CD4-positive, alpha-beta memory T cell (primary cell): ENCODE data around the gene PLSCR3. TPM values are rescaled to one million over a fixed set of nuclear protein-coding genes. Genes with fewer than 3 reads are reported as not detected.
"Not testable (repeated sequence)": the region's sequence is repeated elsewhere in the genome, so short reads cannot be mapped to it uniquely, and the experiment has no call there.

Experiments
- CTCF ChIA-PET: fragments of 350-600 bp; sonication (Branson Sonifier 250); formaldehyde crosslinking; loops from one replicate; lab custom pipeline; 2021; ENCODE audit warnings: inconsistent platforms; ENCODE audit not compliant: partially characterized antibody; lab: Charles Lee
- POLR2A ChIA-PET: fragments of 350-600 bp; sonication (Branson Sonifier 250); formaldehyde crosslinking; loops from one replicate; lab custom pipeline; 2021; ENCODE audit not compliant: partially characterized antibody; lab: Charles Lee
- DNase-seq, 5 donors: peaks; one replicate each; pipeline versions ENCODE4 v3.0.0 to v3.0.0-alpha.2; 2020 to 2022; ENCODE audit warnings: mixed read lengths in 1 of 5
- H3K27ac ChIP-seq: one replicate; pipeline ENCODE4 v1.7.0; 2013; ENCODE audit warnings: low read depth, low read length
- H3K27me3 ChIP-seq: 2 replicates; pipeline ENCODE4 v1.7.0; 2013; ENCODE audit warnings: mild to moderate bottlenecking, low read length, moderate library complexity; ENCODE audit not compliant: insufficient read depth
- H3K36me3 ChIP-seq: 2 replicates; pipeline ENCODE4 v1.7.0; 2013; ENCODE audit warnings: mild to moderate bottlenecking, low read length, moderate library complexity; ENCODE audit not compliant: insufficient read depth
- H3K4me1 ChIP-seq: 2 replicates; pipeline ENCODE4 v1.7.0; 2013; ENCODE audit warnings: mild to moderate bottlenecking, low read length, moderate library complexity; ENCODE audit not compliant: insufficient read depth
- H3K4me3 ChIP-seq, 2 donors: one replicate each; pipeline ENCODE4 v1.7.0; 2013; ENCODE audit warnings: low read length in 2 of 2, mild to moderate bottlenecking in 1 of 2
- H3K9me3 ChIP-seq, 2 donors: one replicate each; pipeline ENCODE4 v1.7.0; 2013; ENCODE audit warnings: low read length in 2 of 2, control low read depth in 1 of 2; ENCODE audit not compliant: control insufficient read depth in 1 of 2
- H3K27ac Mint-ChIP-seq, 7 donors: one replicate each; pipeline ENCODE4 v1.8.0; 2020 to 2021; ENCODE audit warnings: mixed read lengths in 7 of 7, mild to moderate bottlenecking in 6 of 7, inconsistent platforms in 3 of 7, moderate library complexity in 3 of 7
- H3K27me3 Mint-ChIP-seq, 2 donors: one replicate each; pipeline ENCODE4 v1.8.0; 2020 to 2021; ENCODE audit warnings: mixed read lengths in 2 of 2
- H3K36me3 Mint-ChIP-seq, 2 donors: one replicate each; pipeline ENCODE4 v1.8.0; 2020 to 2021; ENCODE audit warnings: mixed read lengths in 2 of 2, inconsistent platforms in 1 of 2, mild to moderate bottlenecking in 1 of 2
- H3K4me1 Mint-ChIP-seq, 4 donors: one replicate each; pipeline ENCODE4 v1.8.0; 2020 to 2021; ENCODE audit warnings: mixed read lengths in 4 of 4, mild to moderate bottlenecking in 1 of 4
- H3K4me3 Mint-ChIP-seq, 8 donors: one replicate each; pipeline ENCODE4 v1.8.0; 2020 to 2021; ENCODE audit warnings: mixed read lengths in 8 of 8, mild to moderate bottlenecking in 7 of 8, moderate library complexity in 6 of 8, inconsistent platforms in 3 of 8
- H3K9me3 Mint-ChIP-seq, 8 donors: one replicate each; pipeline ENCODE4 v1.8.0; 2020 to 2021; ENCODE audit warnings: mixed read lengths in 8 of 8, mild to moderate bottlenecking in 5 of 8, inconsistent platforms in 3 of 8, moderate library complexity in 1 of 8
- intact Hi-C: fragments of 100-400 bp; cut with micrococcal nuclease; formaldehyde crosslinking; loops from one replicate; pipeline ENCODE4 v1.15.1; 2023
- polyA plus RNA-seq, 2 donors: library from polyadenylated mRNA; unstranded; fragments of 300-500 nt; fragmentation: Illumina TruSeq; gene quantifications; one replicate each; pipeline ENCODE4 v1.2.3, GENCODE V29; 2021
- total RNA-seq, 2 experiments: library from RNA; stranded (reverse); gene quantifications; one replicate each; pipeline ENCODE4 v1.2.3, GENCODE V29; 2021

PLSCR3 gene
- total and polyA plus RNA-seq, 4 experiments from 2014 or later, result 90.3 to 242 (median 133) TPM

GRCh38 chr17:7374353-7374752 is 20.0 kb downstream of the PLSCR3 start:
- intact Hi-C loops, result no loop called here
- no peak overlapping the region for H3K4me3 Mint-ChIP-seq
- no peaks in the 10 kb centered on the region for H3K36me3 ChIP-seq
- no peak overlapping the region for H3K27ac Mint-ChIP-seq
- no peak overlapping the region for H3K27ac ChIP-seq
- no peaks in the 10 kb centered on the region for H3K27me3 ChIP-seq
- peaks cover 7 to 16% of the 10 kb centered on the region in 2 donors for H3K27me3 Mint-ChIP-seq
- no peaks in the 10 kb centered on the region for H3K4me1 Mint-ChIP-seq
- no peak overlapping the region for H3K4me3 ChIP-seq
- no peak for DNase-seq
- peaks cover 0 to 4% of the 10 kb centered on the region in 2 donors for H3K36me3 Mint-ChIP-seq
- H3K9me3 Mint-ChIP-seq, result peaks cover 0 to 4% (median 0%) of the 10 kb centered on the region in 8 donors
- CTCF ChIA-PET, result interaction anchor here (6.2 kb wide), 1 partner anchor 19 kb away, joined by 30 read pairs; the partner anchor contains the start of gene TMEM95
- H3K9me3 ChIP-seq, result no peaks in the 10 kb centered on the region
- no peaks in the 10 kb centered on the region for H3K4me1 ChIP-seq
- POLR2A ChIA-PET, result interaction anchor here (0.8 to 1.3 kb wide), 2 partner anchors 10 to 19 kb away, joined by 3 to 4 read pairs; no protein-coding TSS in a partner anchor

GRCh38 chr17:7370853-7371252 is 23.5 kb downstream of the PLSCR3 start:
- H3K27ac ChIP-seq, result no peak overlapping the region
- no peaks in the 10 kb centered on the region for H3K36me3 ChIP-seq
- DNase-seq, result no peak
- H3K27me3 Mint-ChIP-seq, result peaks cover 4 to 6% of the 10 kb centered on the region in 2 donors
- no peak overlapping the region for H3K4me3 Mint-ChIP-seq
- no peak overlapping the region for H3K27ac Mint-ChIP-seq
- no peaks in the 10 kb centered on the region for H3K9me3 Mint-ChIP-seq
- no peaks in the 10 kb centered on the region for H3K4me1 Mint-ChIP-seq
- CTCF ChIA-PET, result interaction anchor here (0.7 to 6.2 kb wide), 3 partner anchors 9 to 15 kb away, joined by 3 to 30 read pairs (median 6); partner anchors contain the start of gene TMEM95
- POLR2A ChIA-PET, result interaction anchor here (1.1 to 3.4 kb wide), 3 partner anchors 13 to 117 kb away, joined by 3 to 9 read pairs (median 4); no protein-coding TSS in a partner anchor
- no peaks in the 10 kb centered on the region for H3K9me3 ChIP-seq
- no peaks in the 10 kb centered on the region for H3K27me3 ChIP-seq
- no peaks in the 10 kb centered on the region for H3K36me3 Mint-ChIP-seq
- H3K4me3 ChIP-seq, result no peak overlapping the region
- intact Hi-C loops, result no loop called here
- no peaks in the 10 kb centered on the region for H3K4me1 ChIP-seq

GRCh38 chr17:7369825-7370224 is 24.5 kb downstream of the PLSCR3 start:
- Mint-ChIP-seq H3K27me3 (peaks cover 4 to 7% of the 10 kb centered on the region in 2 donors), H3K9me3 (no peaks in the 10 kb centered on the region), H3K36me3 (no peaks in the 10 kb centered on the region), H3K27ac (no peak overlapping the region), H3K4me1 (peaks cover 0 to 1% (median 0%) of the 10 kb centered on the region in 4 donors), H3K4me3 (no peak overlapping the region)
- no peak overlapping the region for H3K27ac ChIP-seq
- H3K27me3 ChIP-seq, result no peaks in the 10 kb centered on the region
- H3K9me3 ChIP-seq, result no peaks in the 10 kb centered on the region
- no peaks in the 10 kb centered on the region for H3K4me1 ChIP-seq
- intact Hi-C loops, result no loop called here
- no peak overlapping the region for H3K4me3 ChIP-seq
- DNase-seq, result no peak
- no peaks in the 10 kb centered on the region for H3K36me3 ChIP-seq
- POLR2A ChIA-PET, result interaction anchor here (0.9 to 3.4 kb wide), 3 partner anchors 9 to 14 kb away, joined by 3 to 9 read pairs (median 5); no protein-coding TSS in a partner anchor
- CTCF ChIA-PET, result interaction anchor here (1.1 to 6.2 kb wide), 2 partner anchors 14 to 104 kb away, joined by 6 to 30 read pairs; partner anchors contain the start of gene TMEM95

DNA sequence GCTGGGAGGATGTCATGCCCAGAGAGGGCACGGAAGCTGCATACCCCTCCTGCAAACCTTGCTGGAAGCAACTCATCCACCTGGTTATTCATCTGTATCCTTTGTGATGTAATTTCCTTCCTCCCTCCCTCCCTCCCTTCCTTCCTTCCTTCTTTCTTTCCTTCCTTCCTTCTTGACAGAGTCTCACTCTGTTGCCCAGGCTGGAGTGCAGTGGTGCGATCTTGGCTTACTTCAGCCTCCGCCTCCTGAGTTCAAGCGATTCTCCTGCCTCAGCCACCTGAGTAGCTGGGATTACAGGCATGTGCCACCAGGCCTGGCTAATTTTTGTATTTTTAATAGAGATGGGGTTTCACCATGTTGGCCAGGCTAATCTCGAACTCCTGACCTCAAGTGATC is 25.7 kb downstream of the PLSCR3 start:
- H3K9me3 Mint-ChIP-seq, H3K27ac ChIP-seq, H3K4me3 Mint-ChIP-seq, H3K36me3 Mint-ChIP-seq, H3K27ac Mint-ChIP-seq, H3K9me3 ChIP-seq, H3K4me3 ChIP-seq, POLR2A ChIA-PET, H3K36me3 ChIP-seq, H3K4me1 Mint-ChIP-seq, H3K4me1 ChIP-seq, H3K27me3 Mint-ChIP-seq, DNase-seq, intact Hi-C loops, H3K27me3 ChIP-seq: not testable (repeated sequence)
- CTCF ChIA-PET, result interaction anchor here (1.6 to 2.4 kb wide), 2 partner anchors 12 to 13 kb away, joined by 3 to 10 read pairs; no protein-coding TSS in a partner anchor

GRCh38 chr17:7367918-7368598 is 26.3 kb downstream of the PLSCR3 start:
- H3K27me3 ChIP-seq, result no peaks in the 10 kb centered on the region
- H3K9me3 ChIP-seq, result no peaks in the 10 kb centered on the region
- no peak overlapping the region for H3K4me3 Mint-ChIP-seq
- H3K27me3 Mint-ChIP-seq, result peaks cover 4 to 6% of the 10 kb centered on the region in 2 donors
- ChIA-PET POLR2A (no interaction called here), CTCF (interaction anchor here (1.6 to 2.4 kb wide), 2 partner anchors 11 to 12 kb away, joined by 3 to 10 read pairs; no protein-coding TSS in a partner anchor)
- H3K4me1 Mint-ChIP-seq, result peaks cover 0 to 1% (median 0%) of the 10 kb centered on the region in 4 donors
- no peaks in the 10 kb centered on the region for H3K4me1 ChIP-seq
- H3K36me3 ChIP-seq, result no peaks in the 10 kb centered on the region
- H3K9me3 Mint-ChIP-seq, result no peaks in the 10 kb centered on the region
- peak overlapping the region in 1 of 7 donors; percentile 46 for H3K27ac Mint-ChIP-seq
- no peaks in the 10 kb centered on the region for H3K36me3 Mint-ChIP-seq
- no peak overlapping the region for H3K27ac ChIP-seq
- intact Hi-C loops, result no loop called here
- no peak overlapping the region for H3K4me3 ChIP-seq
- no peak for DNase-seq

- Mint-ChIP-seq H3K4me1 (peaks cover 0 to 1% (median 0%) of the 10 kb centered on the region in 4 donors), H3K36me3 (no peaks in the 10 kb centered on the region), H3K9me3 (no peaks in the 10 kb centered on the region), H3K27me3 (peaks cover 4 to 6% of the 10 kb centered on the region in 2 donors), H3K27ac (no peak overlapping the region), H3K4me3 (no peak overlapping the region)
- no peaks in the 10 kb centered on the region for H3K4me1 ChIP-seq
- no peak overlapping the region for H3K27ac ChIP-seq
- intact Hi-C loops, result no loop called here
- ChIA-PET POLR2A (no interaction called here), CTCF (interaction anchor here (1.6 to 2.4 kb wide), 2 partner anchors 10 to 11 kb away, joined by 3 to 10 read pairs; no protein-coding TSS in a partner anchor)
- H3K36me3 ChIP-seq, result no peaks in the 10 kb centered on the region
- no peak for DNase-seq
- H3K9me3 ChIP-seq, result no peaks in the 10 kb centered on the region
- no peaks in the 10 kb centered on the region for H3K27me3 ChIP-seq
- no peak overlapping the region for H3K4me3 ChIP-seq
Measured at GRCh38 chr17:7367083-7367482, 27.2 kb downstream of the PLSCR3 start.

- DNase-seq, H3K27ac Mint-ChIP-seq, H3K4me3 Mint-ChIP-seq, H3K36me3 ChIP-seq, POLR2A ChIA-PET, H3K36me3 Mint-ChIP-seq, H3K9me3 ChIP-seq, H3K4me1 ChIP-seq, H3K9me3 Mint-ChIP-seq, CTCF ChIA-PET, H3K27ac ChIP-seq, H3K4me1 Mint-ChIP-seq, H3K4me3 ChIP-seq, H3K27me3 ChIP-seq, intact Hi-C loops, H3K27me3 Mint-ChIP-seq: not testable (repeated sequence)
Measured at GRCh38 chr17:7365963-7366362, 28.4 kb downstream of the PLSCR3 start.
